Epithelial cell of esophagus (primary cell): ENCODE data around the gene BCO1.

ENCODE experiments used
- DNase-seq: peaks from one replicate; pipeline ENCODE4 v3.0.0; 2010; ENCODE audit warnings: low read depth
- H3K4me3 ChIP-seq: 2 replicates; pipeline ENCODE4 v1.5.1; 2011; ENCODE audit warnings: mild to moderate bottlenecking, low read length, control low read depth
- TF ChIP-seq, protein P1 (sequence below): IDR thresholded peaks from 2 replicates; pipeline ENCODE4 v1.5.1; 2011; ENCODE audit warnings: low read depth, mild to moderate bottlenecking, low read length, control low read depth, inconsistent platforms; ENCODE audit not compliant: insufficient read depth; ENCODE audit errors: missing control alignments

BCO1 gene

DNA sequence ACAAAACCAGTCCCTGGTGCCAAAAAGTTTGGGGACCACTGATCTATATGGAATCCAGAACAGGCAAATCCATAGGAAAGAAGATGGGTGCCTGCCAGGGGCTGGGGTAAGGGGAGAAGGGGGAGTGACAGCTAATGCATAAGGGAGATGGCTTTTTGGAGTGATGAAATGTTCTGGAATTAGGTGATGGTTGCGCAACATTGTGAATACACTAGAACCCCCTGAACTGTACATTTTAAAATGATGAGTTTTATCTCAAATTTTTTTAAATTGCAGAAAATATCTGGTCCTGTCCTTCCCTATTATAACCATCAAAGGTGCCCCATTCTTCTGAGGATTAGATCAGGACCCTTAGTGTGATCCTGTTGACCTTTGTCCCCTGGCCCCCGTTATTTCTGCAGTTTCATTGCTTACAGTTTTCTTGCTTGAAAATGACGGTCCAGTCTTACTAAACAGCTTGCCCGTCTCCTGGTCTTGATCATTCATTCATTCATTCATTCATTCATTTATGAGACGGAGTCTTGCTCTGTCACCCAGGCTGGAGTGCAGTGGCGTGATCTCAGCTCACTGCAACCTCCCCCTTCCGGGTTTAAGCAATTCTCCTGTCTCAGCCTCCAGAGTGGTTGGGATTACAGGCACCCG is 4.6 kb downstream of the BCO1 start:
- H3K4me3 ChIP-seq = no peak overlapping the region
- TF ChIP-seq, protein P1, sequence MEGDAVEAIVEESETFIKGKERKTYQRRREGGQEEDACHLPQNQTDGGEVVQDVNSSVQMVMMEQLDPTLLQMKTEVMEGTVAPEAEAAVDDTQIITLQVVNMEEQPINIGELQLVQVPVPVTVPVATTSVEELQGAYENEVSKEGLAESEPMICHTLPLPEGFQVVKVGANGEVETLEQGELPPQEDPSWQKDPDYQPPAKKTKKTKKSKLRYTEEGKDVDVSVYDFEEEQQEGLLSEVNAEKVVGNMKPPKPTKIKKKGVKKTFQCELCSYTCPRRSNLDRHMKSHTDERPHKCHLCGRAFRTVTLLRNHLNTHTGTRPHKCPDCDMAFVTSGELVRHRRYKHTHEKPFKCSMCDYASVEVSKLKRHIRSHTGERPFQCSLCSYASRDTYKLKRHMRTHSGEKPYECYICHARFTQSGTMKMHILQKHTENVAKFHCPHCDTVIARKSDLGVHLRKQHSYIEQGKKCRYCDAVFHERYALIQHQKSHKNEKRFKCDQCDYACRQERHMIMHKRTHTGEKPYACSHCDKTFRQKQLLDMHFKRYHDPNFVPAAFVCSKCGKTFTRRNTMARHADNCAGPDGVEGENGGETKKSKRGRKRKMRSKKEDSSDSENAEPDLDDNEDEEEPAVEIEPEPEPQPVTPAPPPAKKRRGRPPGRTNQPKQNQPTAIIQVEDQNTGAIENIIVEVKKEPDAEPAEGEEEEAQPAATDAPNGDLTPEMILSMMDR = no peak
- DNase-seq = no peak

DNA sequence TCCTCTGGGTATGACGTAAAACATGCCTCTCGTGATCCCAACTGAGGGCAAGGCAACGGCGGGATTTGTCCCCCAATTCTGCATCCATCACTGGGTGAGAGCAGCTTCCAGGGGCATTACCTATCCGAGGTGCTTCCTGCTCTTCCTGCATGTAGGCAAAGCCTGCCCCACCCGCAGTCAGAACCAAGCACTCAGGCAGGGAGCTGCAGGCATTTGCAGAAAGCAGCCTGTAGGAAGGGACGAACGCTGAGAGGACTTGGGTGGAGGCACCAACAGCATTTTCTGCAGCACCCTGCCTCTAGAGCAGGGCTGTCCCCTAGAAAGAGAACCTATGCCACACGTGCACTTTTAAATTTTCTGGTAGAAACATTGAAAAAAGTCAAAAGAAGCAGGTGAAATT is 5.5 kb downstream of the BCO1 start:
- TF ChIP-seq, protein P1 = no peak
- no peak overlapping the region for H3K4me3 ChIP-seq
- DNase-seq = peak; percentile 8

DNA sequence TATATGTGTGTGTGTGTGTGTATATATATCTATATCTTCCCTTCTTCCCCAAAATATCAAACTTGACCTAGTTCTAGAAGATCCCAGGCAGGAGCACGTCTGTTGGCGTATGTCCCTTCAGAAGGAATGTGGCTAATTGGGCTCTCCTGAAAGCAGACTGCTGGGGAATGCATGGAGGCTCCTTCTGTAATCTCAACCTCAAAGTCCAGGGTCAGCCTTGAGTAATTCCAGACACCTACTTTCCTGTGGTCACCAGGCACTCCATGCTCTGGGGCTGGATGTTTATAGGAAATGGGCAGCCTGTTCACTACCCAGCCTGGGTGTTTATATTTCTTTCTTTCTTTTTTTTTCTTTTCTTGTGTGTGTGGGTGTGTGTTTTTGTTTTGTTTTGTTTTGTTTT is 13.4 kb downstream of the BCO1 start:
- no peak for DNase-seq
- H3K4me3 ChIP-seq = no peak overlapping the region
- TF ChIP-seq, protein P1 = no peak

DNA sequence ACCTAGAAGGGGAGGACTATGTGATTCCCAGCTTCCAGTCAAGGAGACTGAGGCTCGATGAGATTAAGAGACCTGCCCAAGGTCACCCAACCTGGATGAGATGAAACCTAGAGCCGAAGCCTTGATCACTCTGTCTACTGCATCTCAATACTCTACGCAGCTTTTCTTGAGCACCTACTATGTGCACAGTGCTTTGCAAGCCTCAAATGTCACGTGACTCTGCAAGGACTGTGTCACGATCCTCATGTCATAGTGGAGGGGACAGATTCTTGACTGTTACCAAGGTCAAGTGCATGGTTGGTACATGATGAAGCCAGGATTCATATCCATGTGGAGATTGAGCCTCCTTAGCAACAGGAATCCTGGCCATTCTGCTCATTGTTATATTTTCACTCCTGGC is 14.7 kb downstream of the BCO1 start:
- H3K4me3 ChIP-seq = no peak overlapping the region
- TF ChIP-seq, protein P1 = no peak
- no peak for DNase-seq

DNA sequence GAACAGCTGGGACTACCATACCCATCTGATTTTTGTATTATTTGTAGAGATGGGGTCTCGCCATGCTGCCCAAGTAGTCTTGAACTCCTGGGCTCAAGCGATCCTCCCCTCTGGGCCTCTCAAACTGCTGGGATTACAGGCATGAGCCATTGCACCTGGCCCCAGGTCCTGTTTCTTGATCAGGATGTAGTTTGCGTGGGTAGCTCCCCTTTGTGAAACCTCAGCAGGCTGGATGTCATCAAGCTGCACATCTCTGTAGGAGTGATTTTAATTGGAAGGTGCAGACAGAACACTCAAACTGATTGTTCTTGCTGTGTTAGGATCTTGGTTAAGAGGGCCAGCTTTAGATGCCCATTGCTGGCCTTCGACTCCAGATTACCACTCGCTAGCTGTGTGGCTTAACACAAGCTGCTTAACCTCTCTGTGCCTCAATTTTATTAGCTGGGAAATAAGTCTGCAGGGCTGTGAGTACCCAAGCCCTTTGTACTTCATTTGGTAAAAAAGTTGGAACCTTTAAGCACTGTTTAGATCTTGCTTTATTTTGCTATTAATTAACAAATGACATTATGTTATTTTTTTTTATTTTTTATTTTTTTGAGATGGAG is 16.5 kb downstream of the BCO1 start:
- no peak for DNase-seq
- TF ChIP-seq, protein P1 = no peak
- H3K4me3 ChIP-seq = no peak overlapping the region

DNA sequence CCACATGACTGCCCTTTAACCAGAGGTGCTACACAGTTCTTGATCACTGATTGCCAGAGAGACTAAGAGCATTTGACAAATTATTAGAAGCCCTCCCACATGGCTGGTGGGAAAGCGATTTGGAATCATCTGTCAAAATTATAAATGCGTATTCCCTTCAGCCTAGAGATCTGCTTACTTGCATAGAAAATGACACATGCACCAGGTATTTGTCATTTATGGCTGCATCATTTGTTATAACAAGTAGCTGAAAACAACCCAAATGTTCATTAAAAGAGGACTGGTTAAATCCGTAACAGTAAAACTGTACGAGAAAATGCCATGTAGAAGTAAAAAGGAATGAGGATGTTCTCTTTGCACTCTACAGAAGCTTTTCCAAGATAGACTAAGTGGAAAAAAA is 21.4 kb downstream of the BCO1 start:
- TF ChIP-seq, protein P1 = no peak
- DNase-seq = no peak
- H3K4me3 ChIP-seq = no peak overlapping the region
